ENCODE measurements around the gene SLC39A1.
A peak's percentile ranks its signal among the peaks of the same experiment; 100 is the strongest.
"Not testable (repeated sequence)": the region's sequence is repeated elsewhere in the genome, so short reads cannot be mapped to it uniquely, and the experiment has no call there.

The SLC39A1 gene

GRCh38 chr1:153963030-153963849 is at the start of gene SLC39A1:
TSS of gene SLC39A1 (minus strand) at chr1:153963537. CDS start at chr1:153962715, 822 bp downstream.
- FAIRE-seq: no peak

- not testable (repeated sequence) for FAIRE-seq
Observed at GRCh38 chr1:154012543-154012942, 49.2 kb upstream of the SLC39A1 start.

- no peak for FAIRE-seq
Observed at GRCh38 chr1:154012129-154012528, 48.8 kb upstream of the SLC39A1 start.

GRCh38 chr1:154006136-154006535 is 42.8 kb upstream of the SLC39A1 start:
- FAIRE-seq: no peak

- no peak for FAIRE-seq
Observed at GRCh38 chr1:154000420-154000819, 37.1 kb upstream of the SLC39A1 start.

- not testable (repeated sequence) for FAIRE-seq
Observed at GRCh38 chr1:153996882-153997281, 33.5 kb upstream of the SLC39A1 start.

GRCh38 chr1:153995640-153996039 is 32.3 kb upstream of the SLC39A1 start:
- no peak for FAIRE-seq

- FAIRE-seq: no peak
Observed at GRCh38 chr1:153995202-153995601, 31.9 kb upstream of the SLC39A1 start.

GRCh38 chr1:153991806-153992205 is 28.5 kb upstream of the SLC39A1 start:
- no peak for FAIRE-seq

- no peak for FAIRE-seq
Observed at GRCh38 chr1:153991151-153991630, 27.9 kb upstream of the SLC39A1 start.

- peak; percentile 96 for FAIRE-seq
Observed at GRCh38 chr1:153990468-153991150, 27.3 kb upstream of the SLC39A1 start, which contains the start of gene RPS27. TSS of gene RPS27 (plus strand) at chr1:153990762. CDS start at chr1:153990797, 35 bp downstream.

GRCh38 chr1:153987621-153988020 is 24.3 kb upstream of the SLC39A1 start:
- FAIRE-seq: no peak

GRCh38 chr1:153985941-153986761 is 22.8 kb upstream of the SLC39A1 start, which contains the start of gene RAB13:
TSS of gene RAB13 (minus strand) at chr1:153986339. CDS start at chr1:153986236, 103 bp downstream.
- no peak for FAIRE-seq

GRCh38 chr1:153985341-153985912 is 22.1 kb upstream of the SLC39A1 start:
- FAIRE-seq: no peak

GRCh38 chr1:153984123-153984894 is 21.0 kb upstream of the SLC39A1 start:
- FAIRE-seq: no peak

- FAIRE-seq: not testable (repeated sequence)
Observed at GRCh38 chr1:153981735-153982134, 18.4 kb upstream of the SLC39A1 start.

GRCh38 chr1:153979091-153979490 is 15.8 kb upstream of the SLC39A1 start:
- not testable (repeated sequence) for FAIRE-seq

GRCh38 chr1:153978274-153978909 is 15.1 kb upstream of the SLC39A1 start:
- no peak for FAIRE-seq

- FAIRE-seq: no peak
Observed at GRCh38 chr1:153977250-153978240, 14.2 kb upstream of the SLC39A1 start, which contains the start of gene JTB. TSS of gene JTB (minus strand) at chr1:153977674. CDS start at chr1:153977252, 422 bp downstream.

GRCh38 chr1:153976819-153977249 is 13.5 kb upstream of the SLC39A1 start:
- FAIRE-seq: no peak
